Osteoblast (primary cell): ENCODE measurements around the gene SPI1. TPM values are rescaled to one million over a fixed set of nuclear protein-coding genes. Genes with fewer than 3 reads are reported as not detected.

Source experiments
- DNase-seq: peaks from one replicate; pipeline ENCODE4 v3.0.0; 2011; ENCODE audit warnings: low spot score, mixed read lengths; ENCODE audit not compliant: insufficient read length; ENCODE audit errors: missing footprints
- H2AFZ ChIP-seq: 2 replicates; pipeline ENCODE4 v1.6.0; 2011; ENCODE audit warnings: mild to moderate bottlenecking, low read length
- H3K27ac ChIP-seq: 2 replicates; pipeline ENCODE4 v1.5.1; 2011; ENCODE audit warnings: mild to moderate bottlenecking, low read depth, low read length, moderate library complexity
- H3K27me3 ChIP-seq: 2 replicates; pipeline ENCODE4 v1.6.0; 2012; ENCODE audit warnings: mild to moderate bottlenecking, control low read depth, inconsistent platforms, low read length, moderate library complexity; ENCODE audit not compliant: insufficient read depth
- H3K36me3 ChIP-seq: 2 replicates; pipeline ENCODE4 v1.5.1; 2011; ENCODE audit warnings: mild to moderate bottlenecking, low read length, control low read depth, moderate library complexity; ENCODE audit not compliant: insufficient read depth
- H3K4me1 ChIP-seq: 2 replicates; pipeline ENCODE4 v1.5.1; 2011; ENCODE audit warnings: mild to moderate bottlenecking, low read length, control low read depth, moderate library complexity; ENCODE audit not compliant: insufficient read depth
- H3K4me2 ChIP-seq: 2 replicates; pipeline ENCODE4 v1.6.0; 2011; ENCODE audit warnings: mild to moderate bottlenecking, low read length; ENCODE audit not compliant: insufficient read depth
- H3K4me3 ChIP-seq: fragments of 200-600 bp; sonication (generic); 3 replicates; pipeline ENCODE4 v1.5.1; 2012; ENCODE audit warnings: mild to moderate bottlenecking, low read length, inconsistent platforms; ENCODE audit not compliant: insufficient read depth
- H3K79me2 ChIP-seq: 2 replicates; pipeline ENCODE4 v1.6.0; 2012; ENCODE audit warnings: mild to moderate bottlenecking, low read length, control low read depth, inconsistent platforms; ENCODE audit not compliant: insufficient read depth
- H3K9me3 ChIP-seq: 2 replicates; pipeline ENCODE4 v1.5.1; 2011; ENCODE audit warnings: low read depth, low read length, control low read depth
- H4K20me1 ChIP-seq: 2 replicates; pipeline ENCODE4 v1.6.0; 2012; ENCODE audit warnings: mild to moderate bottlenecking, low read length, control low read depth; ENCODE audit not compliant: insufficient read depth
- total RNA-seq: library from RNA; depleted of rRNA; stranded (reverse); fragments of >200 nt; gene quantifications from 2 replicates; pipeline ENCODE4 v1.2.3, GENCODE V29; 2012
- TF ChIP-seq, protein P1 (sequence below): IDR thresholded peaks from 2 replicates; pipeline ENCODE4 v1.5.1; 2011; ENCODE audit warnings: mild to moderate bottlenecking, low read depth, low read length, moderate library complexity; ENCODE audit errors: extremely low read depth

SPI1 gene
- total RNA-seq, 1 donor, result not detected

- H3K9me3 ChIP-seq, result no peaks in the 10 kb centered on the region
- H3K27me3 ChIP-seq, result no peaks in the 10 kb centered on the region
- H3K4me2 ChIP-seq, result no peak overlapping the region
- no peaks in the 10 kb centered on the region for H3K36me3 ChIP-seq
- H3K79me2 ChIP-seq, result no peaks in the 10 kb centered on the region
- H4K20me1 ChIP-seq, result no peaks in the 10 kb centered on the region
- peak; percentile 69 for DNase-seq
- H3K27ac ChIP-seq, result no peak overlapping the region
- TF ChIP-seq, protein P1, sequence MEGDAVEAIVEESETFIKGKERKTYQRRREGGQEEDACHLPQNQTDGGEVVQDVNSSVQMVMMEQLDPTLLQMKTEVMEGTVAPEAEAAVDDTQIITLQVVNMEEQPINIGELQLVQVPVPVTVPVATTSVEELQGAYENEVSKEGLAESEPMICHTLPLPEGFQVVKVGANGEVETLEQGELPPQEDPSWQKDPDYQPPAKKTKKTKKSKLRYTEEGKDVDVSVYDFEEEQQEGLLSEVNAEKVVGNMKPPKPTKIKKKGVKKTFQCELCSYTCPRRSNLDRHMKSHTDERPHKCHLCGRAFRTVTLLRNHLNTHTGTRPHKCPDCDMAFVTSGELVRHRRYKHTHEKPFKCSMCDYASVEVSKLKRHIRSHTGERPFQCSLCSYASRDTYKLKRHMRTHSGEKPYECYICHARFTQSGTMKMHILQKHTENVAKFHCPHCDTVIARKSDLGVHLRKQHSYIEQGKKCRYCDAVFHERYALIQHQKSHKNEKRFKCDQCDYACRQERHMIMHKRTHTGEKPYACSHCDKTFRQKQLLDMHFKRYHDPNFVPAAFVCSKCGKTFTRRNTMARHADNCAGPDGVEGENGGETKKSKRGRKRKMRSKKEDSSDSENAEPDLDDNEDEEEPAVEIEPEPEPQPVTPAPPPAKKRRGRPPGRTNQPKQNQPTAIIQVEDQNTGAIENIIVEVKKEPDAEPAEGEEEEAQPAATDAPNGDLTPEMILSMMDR, result no peak
- H3K4me1 ChIP-seq, result no peaks in the 10 kb centered on the region
- no peak overlapping the region for H3K4me3 ChIP-seq
- no peak overlapping the region for H2AFZ ChIP-seq
Observed at GRCh38 chr11:47387944-47388696, 9.8 kb upstream of the SPI1 start.

DNA sequence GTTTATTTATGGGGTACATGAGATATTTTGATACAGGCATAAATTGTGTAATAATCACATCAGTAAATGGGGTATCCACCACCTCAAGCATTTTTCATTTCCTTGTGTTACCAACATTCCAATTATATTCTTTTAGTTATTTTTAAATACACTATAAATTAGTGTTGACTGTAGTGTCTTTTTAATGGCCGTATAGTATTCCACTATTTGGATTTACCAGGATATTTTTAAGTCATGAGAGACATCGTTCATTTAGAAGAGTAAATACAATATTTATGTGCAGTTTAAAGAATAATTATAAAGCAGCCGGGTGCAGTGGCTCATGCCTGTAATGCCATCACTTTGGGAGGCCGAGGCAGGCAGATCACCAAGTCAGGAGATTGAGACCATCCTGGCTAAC, 6.2 kb upstream of the SPI1 start:
- H3K4me2 ChIP-seq, result no peak overlapping the region
- DNase-seq, result no peak
- H3K4me3 ChIP-seq, result no peak overlapping the region
- H2AFZ ChIP-seq, result no peak overlapping the region
- no peaks in the 10 kb centered on the region for H3K36me3 ChIP-seq
- H3K27me3 ChIP-seq, result no peaks in the 10 kb centered on the region
- no peaks in the 10 kb centered on the region for H3K79me2 ChIP-seq
- H3K9me3 ChIP-seq, result no peaks in the 10 kb centered on the region
- TF ChIP-seq, protein P1, result no peak
- no peaks in the 10 kb centered on the region for H4K20me1 ChIP-seq
- H3K27ac ChIP-seq, result no peak overlapping the region
- H3K4me1 ChIP-seq, result no peaks in the 10 kb centered on the region

GRCh38 chr11:47383071-47383470, 4.7 kb upstream of the SPI1 start:
- H3K9me3 ChIP-seq, result no peaks in the 10 kb centered on the region
- H4K20me1 ChIP-seq, result no peaks in the 10 kb centered on the region
- peak overlapping the region; percentile 35 for H2AFZ ChIP-seq
- H3K4me2 ChIP-seq, result no peak overlapping the region
- no peaks in the 10 kb centered on the region for H3K4me1 ChIP-seq
- TF ChIP-seq, protein P1, result no peak
- DNase-seq, result peak; percentile 46
- no peaks in the 10 kb centered on the region for H3K79me2 ChIP-seq
- H3K4me3 ChIP-seq, result no peak overlapping the region
- H3K36me3 ChIP-seq, result no peaks in the 10 kb centered on the region
- no peaks in the 10 kb centered on the region for H3K27me3 ChIP-seq
- no peak overlapping the region for H3K27ac ChIP-seq

DNA sequence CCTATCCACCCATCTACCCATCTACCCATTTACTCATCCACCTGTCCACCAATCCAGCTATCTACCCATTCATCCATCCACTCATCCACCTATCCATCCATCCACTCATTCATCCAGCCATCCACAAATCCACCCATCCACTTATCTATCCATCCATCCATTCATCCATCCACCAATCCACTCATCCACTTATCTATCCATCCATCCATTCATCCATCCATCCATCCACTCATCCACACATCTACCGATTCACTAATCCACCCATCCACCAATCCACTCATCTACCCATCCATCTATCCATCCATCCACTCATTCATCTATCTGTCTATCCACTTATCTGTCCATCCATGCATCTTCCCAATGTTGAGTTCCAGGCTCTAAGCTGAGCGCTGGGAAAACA, 1.7 kb upstream of the SPI1 start:
- TF ChIP-seq, protein P1, result no peak
- Histone ChIP-seq H3K4me3 (no peak overlapping the region), H3K4me2 (no peak overlapping the region), H3K27ac (no peak overlapping the region), H3K4me1 (no peaks in the 10 kb centered on the region), H3K79me2 (no peaks in the 10 kb centered on the region), H3K27me3 (no peaks in the 10 kb centered on the region), H3K36me3 (no peaks in the 10 kb centered on the region), H2AFZ (no peak overlapping the region), H4K20me1 (no peaks in the 10 kb centered on the region), H3K9me3 (no peaks in the 10 kb centered on the region)
- DNase-seq, result no peak
